GM23338 (cell line): ENCODE data around the gene CNIH3.

Source experiments
- CREB1 ChIP-seq: fragments of 250-450 bp; sonication (Bioruptor Pico); IDR thresholded peaks from 2 replicates; pipeline ENCODE4 v1.5.0; 2020; ENCODE audit warnings: low read depth, mild to moderate bottlenecking, moderate library complexity
- CTCF ChIP-seq, 2 experiments: fragments of 200-600 bp in 1 of 2; sonication (generic) in 1 of 2; conservative IDR thresholded peaks; 2 replicates each; pipeline versions ENCODE4 v1.5.1 to v1.6.1; 2016 to 2017; ENCODE audit warnings: antibody characterized with exemption in 2 of 2, low read depth in 2 of 2, mild to moderate bottlenecking in 2 of 2, moderate library complexity in 1 of 2

GRCh38 chr1:224640018-224640417, 23.9 kb downstream of the CNIH3 start:
- TF ChIP-seq CTCF (conservative IDR thresholded peaks at IDR 0.05; ENCODE audit: low read depth in 2 of 2): no peak
- TF ChIP-seq CREB1 (CRISPR knock-in tag): no peak
